Testis (tissue), 2 donors: Measurements from ENCODE around the gene PAXX.

Experiments
- CTCF ChIP-seq, 3 experiments: fragments of 450-650 bp in 2 of 3; fragments of 200-600 bp in 1 of 3; sonication (generic) in 1 of 3; IDR thresholded peaks; one replicate each; pipeline ENCODE4 v1.5.1; 2016 to 2019; ENCODE audit warnings: antibody characterized with exemption in 3 of 3, mild to moderate bottlenecking in 2 of 3, moderate library complexity in 1 of 3
- POLR2A ChIP-seq: fragments of 450-650 bp; IDR thresholded peaks from one replicate; pipeline ENCODE4 v1.6.1; 2017; ENCODE audit warnings: antibody characterized with exemption, mild to moderate bottlenecking, moderate library complexity

- TF ChIP-seq POLR2A (no peak), CTCF (IDR thresholded peaks at IDR 0.05) (no peak)
Measured at GRCh38 chr9:136996361-136997292, 4.4 kb downstream of the PAXX start, which contains the start of gene CLIC3.
